Measurements from ENCODE around the gene NBPF9. TPM values are rescaled to one million over a fixed set of nuclear protein-coding genes. Genes with fewer than 3 reads are reported as not detected.

The NBPF9 gene
- 26.5 and 27.1 TPM in 2 replicates for total RNA-seq

GRCh38 chr1:149103109-149104081, at the start of gene NBPF9:
TSS of gene NBPF9 (minus strand) at chr1:149103551. CDS start at chr1:149082139, 21,412 bp downstream.

Measured in uterine smooth muscle cell (primary cell).